WI38 (cell line): ENCODE results near the gene TMEM247.

Experiments
- H3K4me3 ChIP-seq: 2 replicates; pipeline ENCODE4 v1.5.1; 2011; ENCODE audit warnings: low read depth, mild to moderate bottlenecking, control low read depth, low read length
- CTCF ChIP-seq: IDR thresholded peaks from 2 replicates; pipeline ENCODE4 v1.5.1; 2012; ENCODE audit warnings: low read depth, mild to moderate bottlenecking, control low read depth, low read length

Gene TMEM247

DNA sequence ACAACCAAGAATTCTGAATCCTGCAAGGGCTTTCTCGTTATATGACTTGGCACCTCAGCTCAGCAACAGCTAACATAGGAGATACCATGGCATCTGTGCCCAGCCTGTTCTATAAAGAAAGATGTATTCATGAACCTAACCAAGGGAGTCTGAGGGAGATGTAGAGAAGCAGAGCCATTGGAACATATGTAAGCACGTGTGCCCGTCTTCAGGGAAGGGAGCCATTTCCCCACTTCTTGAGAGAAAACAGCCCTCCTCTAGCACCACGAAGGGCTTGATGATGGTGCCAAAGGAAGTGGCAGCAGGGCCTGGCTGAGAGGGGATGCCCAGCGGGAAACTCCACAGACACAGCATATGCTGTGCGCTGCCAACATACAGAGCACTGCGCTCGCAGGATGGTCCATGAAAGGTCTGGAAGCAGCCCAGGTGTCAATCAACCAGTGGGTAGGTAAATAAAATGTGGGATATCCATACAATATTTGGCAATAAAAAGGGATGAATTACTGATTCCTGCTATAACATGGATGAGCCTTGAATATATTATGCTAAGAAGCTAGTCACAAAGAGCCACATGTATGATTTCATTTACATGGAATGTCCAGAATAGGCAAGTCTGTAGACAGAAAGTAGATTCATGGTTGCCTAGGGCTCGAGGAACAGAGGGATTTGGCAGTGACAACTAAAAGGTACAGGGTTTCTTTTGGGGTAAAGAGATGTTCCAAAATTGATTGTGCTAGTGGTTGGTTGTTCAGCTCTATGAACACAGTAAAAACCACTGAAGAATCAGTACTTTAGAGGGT lies 16.1 kb downstream of the TMEM247 start:
- TF ChIP-seq CTCF, result no peak
- H3K4me3 ChIP-seq, result no peak overlapping the region

DNA sequence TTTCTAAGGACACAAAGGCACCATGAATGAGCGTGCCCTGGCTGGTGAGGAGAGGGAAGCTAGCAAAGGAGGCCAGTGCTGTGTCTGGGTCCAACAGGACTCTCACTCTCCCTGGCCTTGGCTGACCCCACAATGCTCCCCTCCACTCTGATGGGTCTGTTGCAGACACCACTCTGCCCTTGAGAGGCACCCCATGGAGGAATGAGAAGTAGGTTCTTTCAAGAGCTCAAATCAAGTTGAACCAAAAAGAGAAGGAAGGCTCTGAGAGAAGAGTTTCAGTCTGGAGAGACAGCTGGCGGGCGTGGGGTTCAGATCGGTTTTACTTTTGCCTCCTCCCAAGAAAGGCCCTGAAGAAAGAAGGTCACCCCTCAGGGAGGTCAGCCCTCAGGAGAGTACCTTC lies 18.4 kb downstream of the TMEM247 start:
- no peak for TF ChIP-seq CTCF
- H3K4me3 ChIP-seq, result no peak overlapping the region

DNA sequence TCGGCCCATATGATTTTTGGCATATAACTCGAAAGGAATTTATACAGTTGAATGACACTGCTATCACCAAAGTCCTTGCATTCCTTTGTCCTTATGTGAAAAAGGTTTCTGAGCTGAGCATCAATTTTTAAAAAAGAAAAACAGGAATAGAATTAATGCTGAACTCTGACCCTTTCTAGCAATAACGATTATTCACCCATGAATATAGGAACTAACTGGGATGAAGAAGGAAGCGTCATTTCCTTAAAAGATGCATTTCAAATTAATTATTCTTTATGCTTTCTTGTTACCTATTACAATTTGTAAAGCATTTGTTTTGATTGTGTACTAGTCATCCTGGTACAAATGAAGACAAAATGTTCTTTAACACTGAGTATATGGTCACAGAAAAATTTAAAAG lies 19.3 kb downstream of the TMEM247 start:
- no peak overlapping the region for H3K4me3 ChIP-seq
- no peak for TF ChIP-seq CTCF

DNA sequence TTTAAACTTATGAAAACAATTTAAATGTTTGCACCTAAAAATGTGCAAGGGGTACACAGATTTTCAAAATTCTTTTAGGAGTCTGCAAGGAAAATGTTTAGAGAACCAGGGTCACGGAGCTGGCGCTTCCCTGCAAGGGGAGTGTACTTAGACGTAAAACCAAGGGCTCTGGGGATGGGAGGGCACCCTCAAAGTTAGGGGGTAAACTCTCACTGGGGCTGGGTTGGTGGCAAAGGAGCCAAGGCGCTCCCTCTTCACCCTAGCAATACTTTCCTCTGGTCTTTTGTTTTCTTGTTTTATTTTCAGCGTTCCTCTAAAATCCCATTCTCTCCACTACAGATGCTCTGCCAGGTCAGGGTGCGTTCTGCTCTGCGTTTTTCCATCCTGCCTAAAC lies 20.0 kb downstream of the TMEM247 start:
- no peak for TF ChIP-seq CTCF
- H3K4me3 ChIP-seq, result peak overlapping the region; percentile 72

- H3K4me3 ChIP-seq, result no peak overlapping the region
- TF ChIP-seq CTCF, result no peak
Measured at GRCh38 chr2:46500801-46501200, 21.4 kb downstream of the TMEM247 start.

DNA sequence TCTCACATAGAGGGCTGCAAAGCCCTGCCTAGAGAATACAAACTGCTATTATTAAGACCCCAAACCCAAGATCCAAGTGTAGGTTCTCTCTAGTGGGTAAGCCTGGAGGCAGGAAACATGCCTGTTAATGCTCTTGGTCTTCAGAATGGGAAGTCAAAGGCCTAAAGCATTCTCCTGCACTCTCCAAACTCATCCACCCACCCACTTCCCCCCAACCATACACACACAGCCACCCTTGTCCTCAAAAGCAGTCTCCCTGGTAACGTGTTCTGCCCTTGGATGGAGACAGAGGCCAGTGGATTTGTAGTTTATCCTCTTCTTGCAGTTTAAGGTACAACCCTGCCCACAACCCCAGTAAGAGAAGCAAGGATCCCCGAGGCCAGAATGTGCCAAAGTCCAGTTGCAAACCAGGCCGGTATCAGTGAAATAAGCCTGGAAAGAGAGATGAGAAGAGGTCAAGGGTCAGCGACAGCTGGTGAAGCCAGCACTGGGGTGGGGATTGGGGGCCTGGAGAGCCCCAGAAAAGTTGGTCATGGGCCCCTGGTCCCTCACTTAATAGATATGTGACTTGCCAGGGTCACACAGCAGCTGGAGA lies 23.0 kb downstream of the TMEM247 start:
- H3K4me3 ChIP-seq, result no peak overlapping the region

More for the DNA sequence above, 23.0 kb downstream of the TMEM247 start:
- no peak for TF ChIP-seq CTCF
